Epithelial cell of esophagus (primary cell): Measurements from ENCODE around the gene CHMP2B.

ENCODE experiments used
- DNase-seq: peaks from one replicate; pipeline ENCODE4 v3.0.0; 2010; ENCODE audit warnings: low read depth
- H3K4me3 ChIP-seq: 2 replicates; pipeline ENCODE4 v1.5.1; 2011; ENCODE audit warnings: mild to moderate bottlenecking, low read length, control low read depth
- CTCF ChIP-seq: IDR thresholded peaks from 2 replicates; pipeline ENCODE4 v1.5.1; 2011; ENCODE audit warnings: low read depth, mild to moderate bottlenecking, low read length, control low read depth, inconsistent platforms; ENCODE audit not compliant: insufficient read depth; ENCODE audit errors: missing control alignments

The CHMP2B gene

DNA sequence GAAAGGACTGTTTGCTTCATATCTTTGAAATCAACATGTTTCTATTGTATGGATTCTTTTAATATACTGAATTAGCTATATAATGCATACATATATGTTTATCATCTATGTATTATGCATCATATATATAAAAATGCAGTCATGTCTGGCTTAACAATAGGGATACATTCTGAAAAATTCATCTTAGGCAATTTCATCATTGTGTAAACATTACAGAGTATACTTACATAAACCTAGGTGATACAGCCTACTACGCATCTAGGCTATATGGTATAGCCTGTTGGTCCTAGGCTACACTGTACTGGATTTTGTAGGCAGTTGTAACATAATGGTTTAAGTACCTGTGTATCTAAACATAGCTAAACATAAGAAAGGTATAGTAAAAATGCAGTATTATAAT is 21.7 kb downstream of the CHMP2B start:
- TF ChIP-seq CTCF: no peak
- H3K4me3 ChIP-seq: no peak overlapping the region
- peak; percentile 38 for DNase-seq

GRCh38 chr3:87250009-87250408 is 22.9 kb downstream of the CHMP2B start:
- no peak for TF ChIP-seq CTCF
- no peak overlapping the region for H3K4me3 ChIP-seq
- no peak for DNase-seq

GRCh38 chr3:87260270-87260669 is 33.2 kb downstream of the CHMP2B start:
- peak; percentile 65 for DNase-seq
- TF ChIP-seq CTCF: peak; percentile 68
- H3K4me3 ChIP-seq: no peak overlapping the region

GRCh38 chr3:87261925-87262324 is 34.8 kb downstream of the CHMP2B start:
- no peak for DNase-seq
- no peak overlapping the region for H3K4me3 ChIP-seq
- TF ChIP-seq CTCF: no peak

DNA sequence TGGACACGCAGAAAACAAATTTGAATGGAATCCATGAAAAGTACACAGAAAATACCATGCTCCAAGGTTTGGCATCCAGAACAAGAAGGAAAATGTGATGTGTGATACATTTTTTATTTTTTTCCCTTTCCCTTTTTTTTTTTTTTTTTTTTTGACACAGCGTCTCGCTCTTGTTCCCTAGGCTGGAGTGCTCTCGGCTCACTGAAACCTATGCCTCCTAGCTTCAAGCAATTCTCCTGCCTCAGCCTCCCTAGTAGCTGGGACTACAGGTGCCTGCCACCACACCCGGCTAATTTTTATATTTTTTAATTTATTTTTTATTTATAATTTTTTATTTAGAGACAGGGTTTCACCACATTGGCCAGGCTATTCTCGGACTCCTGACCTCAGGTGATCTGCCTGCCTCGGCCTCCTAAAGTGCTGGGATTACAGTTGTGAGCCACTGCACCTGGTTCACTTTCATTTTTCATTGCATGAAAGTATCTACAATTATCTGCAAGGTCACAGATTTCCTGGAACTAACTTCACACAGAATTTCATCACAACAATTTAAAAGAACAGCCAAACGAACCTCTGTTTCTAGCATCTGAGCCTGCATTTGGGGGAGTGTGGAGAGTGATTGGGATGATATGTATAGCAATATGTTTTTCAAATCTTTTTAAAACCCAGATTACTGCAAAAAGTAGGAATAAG is 41.0 kb downstream of the CHMP2B start:
- no peak overlapping the region for H3K4me3 ChIP-seq
- DNase-seq: no peak
- no peak for TF ChIP-seq CTCF

- TF ChIP-seq CTCF: no peak
- DNase-seq: no peak
- H3K4me3 ChIP-seq: no peak overlapping the region
Measured at GRCh38 chr3:87268646-87269211, 41.6 kb downstream of the CHMP2B start.

DNA sequence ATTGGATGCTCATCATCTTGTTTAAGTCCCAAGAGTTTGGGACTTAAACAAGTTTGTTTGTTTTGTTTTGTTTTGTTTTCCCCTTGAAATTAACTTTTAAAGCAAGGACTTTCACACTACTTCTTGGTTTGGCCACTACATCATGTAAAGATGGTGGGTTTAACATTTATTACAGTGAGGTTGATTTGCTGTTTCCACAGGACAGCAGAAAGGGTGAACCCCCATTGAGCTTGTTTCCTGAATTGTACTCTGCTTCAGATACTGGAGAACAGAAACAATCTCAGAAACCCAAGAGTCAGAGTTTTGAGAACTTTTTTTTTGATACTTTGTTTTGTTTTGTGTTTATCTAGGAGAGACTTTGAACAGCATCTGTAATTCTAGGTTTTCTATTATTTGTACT is 42.6 kb downstream of the CHMP2B start:
- DNase-seq: no peak
- no peak overlapping the region for H3K4me3 ChIP-seq
- no peak for TF ChIP-seq CTCF
